Stromal cell of bone marrow (primary cell): ENCODE results near the gene SLC27A2.
"Not testable (repeated sequence)": the region's sequence is repeated elsewhere in the genome, so short reads cannot be mapped to it uniquely, and the experiment has no call there.

Source experiments
- DNase-seq: peaks from one replicate; pipeline ENCODE4 v3.0.0-alpha.2; 2012; ENCODE audit warnings: low read depth

The SLC27A2 gene

GRCh38 chr15:50181969-50182218 is at the start of gene SLC27A2:
TSS of gene SLC27A2 (plus strand) at chr15:50182196. CDS start at chr15:50182428, 232 bp downstream.
- no peak for DNase-seq

- DNase-seq = not testable (repeated sequence)
Measured at GRCh38 chr15:50132251-50132984, 49.6 kb upstream of the SLC27A2 start.

GRCh38 chr15:50134524-50135024 is 47.4 kb upstream of the SLC27A2 start:
- DNase-seq = no peak

- no peak for DNase-seq
Measured at GRCh38 chr15:50135031-50135551, 46.9 kb upstream of the SLC27A2 start.

GRCh38 chr15:50137330-50137761 is 44.6 kb upstream of the SLC27A2 start:
- peak; percentile 95 for DNase-seq

- DNase-seq = no peak
Measured at GRCh38 chr15:50137893-50138292, 44.1 kb upstream of the SLC27A2 start.

GRCh38 chr15:50138391-50138790 is 43.6 kb upstream of the SLC27A2 start:
- no peak for DNase-seq

- DNase-seq = no peak
Measured at GRCh38 chr15:50140098-50140497, 41.9 kb upstream of the SLC27A2 start.

GRCh38 chr15:50140983-50141382 is 41.0 kb upstream of the SLC27A2 start:
- no peak for DNase-seq

- DNase-seq = no peak
Measured at GRCh38 chr15:50141856-50142255, 40.1 kb upstream of the SLC27A2 start.

GRCh38 chr15:50143255-50143860 is 38.6 kb upstream of the SLC27A2 start:
- DNase-seq = no peak

GRCh38 chr15:50144341-50145120 is 37.5 kb upstream of the SLC27A2 start:
- no peak for DNase-seq

GRCh38 chr15:50145451-50145872 is 36.5 kb upstream of the SLC27A2 start:
- DNase-seq = peak; percentile 67

- no peak for DNase-seq
Measured at GRCh38 chr15:50146632-50147031, 35.4 kb upstream of the SLC27A2 start.

GRCh38 chr15:50148362-50148963 is 33.5 kb upstream of the SLC27A2 start:
- no peak for DNase-seq

- DNase-seq = no peak
Measured at GRCh38 chr15:50149090-50149489, 32.9 kb upstream of the SLC27A2 start.

GRCh38 chr15:50150349-50150748 is 31.6 kb upstream of the SLC27A2 start:
- DNase-seq = no peak

GRCh38 chr15:50150851-50151250 is 31.1 kb upstream of the SLC27A2 start:
- no peak for DNase-seq

- no peak for DNase-seq
Measured at GRCh38 chr15:50151476-50151875, 30.5 kb upstream of the SLC27A2 start.

- DNase-seq = not testable (repeated sequence)
Measured at GRCh38 chr15:50158236-50158635, 23.8 kb upstream of the SLC27A2 start.

GRCh38 chr15:50162969-50163718 is 18.9 kb upstream of the SLC27A2 start:
- no peak for DNase-seq
